Transverse colon (tissue), 4 donors: ENCODE results near the gene IPO8. TPM values are rescaled to one million over a fixed set of nuclear protein-coding genes. Genes with fewer than 3 reads are reported as not detected.
"Not testable (repeated sequence)": the region's sequence is repeated elsewhere in the genome, so short reads cannot be mapped to it uniquely, and the experiment has no call there.

ENCODE experiments used
- DNase-seq: peaks from one replicate; pipeline ENCODE4 v3.0.0-alpha.2; 2019
- H3K27ac ChIP-seq, 4 donors: fragments of 200-600 bp; sonication (generic); 2 replicates each; pipeline ENCODE4 v1.5.1; 2016 to 2018; ENCODE audit warnings: inconsistent platforms in 4 of 4
- H3K27me3 ChIP-seq: fragments of 200-600 bp; sonication (generic); 2 replicates; pipeline ENCODE4 v1.5.1; 2017; ENCODE audit warnings: inconsistent platforms
- H3K36me3 ChIP-seq, 4 donors: fragments of 200-600 bp; sonication (generic); 2 replicates each; pipeline ENCODE4 v1.5.1; 2017 to 2019; ENCODE audit warnings: inconsistent platforms in 4 of 4
- H3K4me1 ChIP-seq, 4 donors: fragments of 200-600 bp; sonication (generic); 2 replicates each; pipeline ENCODE4 v1.5.1; 2017 to 2020; ENCODE audit warnings: inconsistent platforms in 4 of 4
- H3K4me3 ChIP-seq, 4 donors: fragments of 200-600 bp; sonication (generic); 1 replicate in 1 of 4; 2 replicates in 3 of 4; pipeline versions ENCODE4 v1.5.1 to v1.6.1; 2017 to 2019; ENCODE audit warnings: inconsistent platforms in 4 of 4
- H3K9me3 ChIP-seq, 2 donors: fragments of 200-600 bp; sonication (generic); 2 replicates each; pipeline ENCODE4 v1.5.1; 2017 to 2019; ENCODE audit warnings: inconsistent platforms in 2 of 2
- CTCF ChIP-seq, 5 experiments: fragments of 200-600 bp in 3 of 5; fragments of 450-650 bp in 2 of 5; sonication (generic) in 3 of 5; IDR thresholded peaks; 1 replicate in 2 of 5; 2 replicates in 3 of 5; pipeline ENCODE4 v1.5.1; 2016 to 2017; ENCODE audit warnings: antibody characterized with exemption in 5 of 5, inconsistent platforms in 3 of 5, mild to moderate bottlenecking in 2 of 5, moderate library complexity in 1 of 5
- EP300 ChIP-seq: sonication (generic); formaldehyde crosslinking; IDR thresholded peaks from one replicate; pipeline ENCODE4 v1.6.1; 2017; ENCODE audit warnings: antibody characterized with exemption, low read depth
- POLR2A ChIP-seq: fragments of 450-650 bp; IDR thresholded peaks from one replicate; pipeline ENCODE4 v1.6.1; 2016; ENCODE audit warnings: antibody characterized with exemption, mild to moderate bottlenecking, moderate library complexity
- POLR2AphosphoS5 ChIP-seq, 3 donors: sonication (generic); formaldehyde crosslinking; IDR thresholded peaks; one replicate each; pipeline ENCODE4 v1.6.1; 2016; ENCODE audit warnings: antibody characterized with exemption in 3 of 3
- WGBS, 2 donors: methylation state at CpG; one replicate each; pipeline ENCODE4 v1.1.5; 2018; ENCODE audit warnings: low coverage in 1 of 2; 5-methylcytosine and 5-hydroxymethylcytosine counted together
- in situ Hi-C, 4 donors: fragments of 200-750 bp; cut with MboI; loops; one replicate each; pipeline versions ENCODE4 v1.15.0 to v1.15.1; 2017; ENCODE audit warnings: low sequenced_read_pairs in 3 of 4, low pct_ligation_motif_present in 1 of 4, low pct_unique_long_range_greater_than_20kb in 1 of 4
- intact Hi-C: fragments of 100-400 bp; cut with DNase I; formaldehyde crosslinking; loops from one replicate; pipeline ENCODE4 v1.15.1; 2023; ENCODE audit warnings: low total_unique reads
- total RNA-seq, 4 donors: library from RNA; depleted of rRNA; stranded (reverse); fragments of >200 nt; gene quantifications; one replicate each; pipeline ENCODE4 v1.1.0, GENCODE V29; 2016

Gene IPO8
- total RNA-seq, 4 donors from 2014 or later: 35.2 to 73.9 (median 62.6) TPM

- Histone ChIP-seq H3K9me3 (no peaks in the 10 kb centered on the region), H3K4me1 (no peaks in the 10 kb centered on the region), H3K36me3 (no peaks in the 10 kb centered on the region), H3K27me3 (no peaks in the 10 kb centered on the region), H3K27ac (no peak overlapping the region), H3K4me3 (no peak overlapping the region)
- TF ChIP-seq POLR2AphosphoS5 (IDR thresholded peaks at IDR 0.05) (no peak), CTCF (IDR thresholded peaks at IDR 0.05) (no peak), POLR2A (no peak), EP300 (no peak)
- DNase-seq: no peak
- in situ Hi-C loops: no loop called here
- WGBS, 2 donors: 84 to 91% methylated on average over 4 to 5 of the region's 5 CpGs
- intact Hi-C loops: no loop called here
Observed at GRCh38 chr12:30617346-30618016, 78.2 kb downstream of the IPO8 start.

GRCh38 chr12:30614031-30614430, 81.6 kb downstream of the IPO8 start:
- Histone ChIP-seq H3K27ac (no peak overlapping the region), H3K4me1 (no peaks in the 10 kb centered on the region), H3K9me3 (no peaks in the 10 kb centered on the region), H3K36me3 (no peaks in the 10 kb centered on the region), H3K27me3 (no peaks in the 10 kb centered on the region), H3K4me3 (no peak overlapping the region)
- no peak for DNase-seq
- TF ChIP-seq POLR2A: no peak
- no peak for TF ChIP-seq POLR2AphosphoS5 (IDR thresholded peaks at IDR 0.05)
- no peak for TF ChIP-seq CTCF (IDR thresholded peaks at IDR 0.05)
- TF ChIP-seq EP300: no peak
- intact Hi-C loops (no loop called here), in situ Hi-C loops (no loop called here)

GRCh38 chr12:30613119-30613830, 82.4 kb downstream of the IPO8 start:
- Histone ChIP-seq H3K4me3 (no peak overlapping the region), H3K27me3 (no peaks in the 10 kb centered on the region), H3K4me1 (no peaks in the 10 kb centered on the region), H3K9me3 (no peaks in the 10 kb centered on the region), H3K27ac (no peak overlapping the region), H3K36me3 (no peaks in the 10 kb centered on the region)
- TF ChIP-seq CTCF (IDR thresholded peaks at IDR 0.05): no peak
- in situ Hi-C loops (no loop called here), intact Hi-C loops (no loop called here)
- DNase-seq: no peak
- WGBS, 2 donors: 53 to 60% methylated on average over 1 to 2 of the region's 2 CpGs

GRCh38 chr12:30610718-30611117, 85.0 kb downstream of the IPO8 start:
- Histone ChIP-seq H3K27me3 (no peaks in the 10 kb centered on the region), H3K4me3 (no peak overlapping the region), H3K36me3 (no peaks in the 10 kb centered on the region), H3K9me3 (no peaks in the 10 kb centered on the region), H3K4me1 (no peaks in the 10 kb centered on the region), H3K27ac (no peak overlapping the region)
- intact Hi-C loops (no loop called here), in situ Hi-C loops (no loop called here)
- 78 to 86% methylated on average over 1 of the region's 1 CpG for WGBS, 2 donors
- DNase-seq: no peak
- TF ChIP-seq CTCF (IDR thresholded peaks at IDR 0.05) (no peak), POLR2A (no peak), POLR2AphosphoS5 (IDR thresholded peaks at IDR 0.05) (no peak), EP300 (no peak)

- H3K36me3 ChIP-seq, intact Hi-C loops, H3K4me1 ChIP-seq, DNase-seq, H3K9me3 ChIP-seq, H3K27ac ChIP-seq, H3K27me3 ChIP-seq, in situ Hi-C loops, H3K4me3 ChIP-seq: not testable (repeated sequence)
Observed at GRCh38 chr12:30609819-30610218, 85.8 kb downstream of the IPO8 start.

- intact Hi-C loops, H3K27ac ChIP-seq, in situ Hi-C loops, H3K27me3 ChIP-seq, H3K36me3 ChIP-seq, H3K4me1 ChIP-seq, H3K9me3 ChIP-seq, DNase-seq, H3K4me3 ChIP-seq: not testable (repeated sequence)
- whole genome bisulfite sequencing, 2 donors: 76% methylated on average over 6 of the region's 6 CpGs; no CpG with 5 or more reads in 1 of the 2 donors
Observed at GRCh38 chr12:30604302-30604701, 91.4 kb downstream of the IPO8 start.
